ENCODE measurements around the gene PCDH9. TPM values are rescaled to one million over a fixed set of nuclear protein-coding genes. Genes with fewer than 3 reads are reported as not detected.

The PCDH9 gene
- total and polyA plus RNA-seq, 2 of the 4 experiments (the other 2 are of a cell fraction), result 2.2 to 10.2 TPM

- H3K4me1 ChIP-seq (ENCODE audit: control insufficient read depth, insufficient read depth, low read length), result no peaks in the 10 kb centered on the region
- H2BK15ac ChIP-seq (ENCODE audit: low read depth, low read length), result no peak overlapping the region
- H3K79me1 ChIP-seq (ENCODE audit: low read depth in 1 of 2, low read length in 2 of 2), result no peaks in the 10 kb centered on the region
- no peak overlapping the region for H4K91ac ChIP-seq (ENCODE audit: insufficient read depth, low read depth, low read length)
- H3K9ac ChIP-seq (ENCODE audit: low read depth, low read length), result no peak overlapping the region
- H3K14ac ChIP-seq (replicated peaks; ENCODE audit: low read depth, low read length), result no peak overlapping the region
- H3K27ac ChIP-seq (ENCODE audit: insufficient read depth, low read length), result no peak overlapping the region
- BruUV-seq (replicated peaks), result no TSS peak
- H3K9me3 ChIP-seq (ENCODE audit: control insufficient read depth, insufficient read depth, low read length), result no peaks in the 10 kb centered on the region
- H3K27me3 ChIP-seq (ENCODE audit: control insufficient read depth, insufficient read depth, low read length), result no peaks in the 10 kb centered on the region
- intact Hi-C loops (cut with micrococcal nuclease) (no loop called here), in situ Hi-C loops (cut with MboI; ENCODE audit: low sequenced_read_pairs) (no loop called here), dilution Hi-C loops (cut with HindIII; ENCODE audit: low sequenced_read_pairs, unreplicated experiment) (no loop called here)
- H4K20me1 ChIP-seq (ENCODE audit: insufficient read depth, low read length), result no peaks in the 10 kb centered on the region
- no peak overlapping the region for H2AK5ac ChIP-seq (ENCODE audit: low read depth, low read length)
- ATAC-seq (ENCODE audit: low read depth) (no peak), DNase-seq (no peak)
- ChIA-PET POLR2A (ENCODE audit: unreplicated experiment) (no interaction called here), CTCF (no interaction called here)
- no peak overlapping the region for H4K5ac ChIP-seq (ENCODE audit: low read depth, low read length)
- no peak overlapping the region for H2BK5ac ChIP-seq (ENCODE audit: low read depth, low read length, poor library complexity, severe bottlenecking)
- H4K8ac ChIP-seq (ENCODE audit: low read depth in 2 of 2, low read length in 2 of 2), result no peak overlapping the region
- H2AFZ ChIP-seq (replicated peaks; ENCODE audit: low read length, poor library complexity), result no peak overlapping the region
- H3K4me3 ChIP-seq (ENCODE audit: insufficient read depth, low read depth, low read length), result no peak overlapping the region
- no peaks in the 10 kb centered on the region for H3K36me3 ChIP-seq (ENCODE audit: control insufficient read depth, insufficient read depth, low read length)
- H2BK120ac ChIP-seq (ENCODE audit: low read depth, low read length), result no peak overlapping the region
- H2BK20ac ChIP-seq (ENCODE audit: low read depth, low read length), result no peak overlapping the region
- no peak overlapping the region for H3K56ac ChIP-seq (ENCODE audit: extremely low read depth, insufficient read depth, low read length)
- no peaks in the 10 kb centered on the region for H3K9me1 ChIP-seq (ENCODE audit: insufficient read depth, low read length)
- H3K4me2 ChIP-seq (ENCODE audit: low read depth, low read length), result no peak overlapping the region
- TF ChIP-seq CEBPB (IDR thresholded peaks at IDR 0.05; ENCODE audit: low read depth, low read length) (no peak), CTCF (conservative IDR thresholded peaks at IDR 0.05; ENCODE audit: low read depth, low read length) (no peak), MAZ (IDR thresholded peaks at IDR 0.05; ENCODE audit: borderline replicate concordance, low read depth, low read length) (no peak), RAD21 (IDR thresholded peaks at IDR 0.05; ENCODE audit: low read length) (no peak), MAFK (IDR thresholded peaks at IDR 0.05; ENCODE audit: low read depth, low read length) (no peak), USF2 (IDR thresholded peaks at IDR 0.05; ENCODE audit: low read depth, low read length) (no peak), BHLHE40 (IDR thresholded peaks at IDR 0.05; ENCODE audit: low read depth, low read length) (no peak), RFX5 (IDR thresholded peaks at IDR 0.05; ENCODE audit: low read depth, low read length) (no peak), MXI1 (IDR thresholded peaks at IDR 0.05; ENCODE audit: borderline replicate concordance, low read depth, low read length) (no peak), CHD1 (IDR thresholded peaks at IDR 0.05; ENCODE audit: low read depth, low read length) (no peak), FOS (IDR thresholded peaks at IDR 0.05; ENCODE audit: low read depth, low read length) (no peak), NFE2L2 (IDR thresholded peaks at IDR 0.05; ENCODE audit: low read depth, low read length) (no peak), POLR2A (IDR thresholded peaks at IDR 0.05; ENCODE audit: low read depth, low read length) (no peak), SMC3 (IDR thresholded peaks at IDR 0.05; ENCODE audit: low read depth, low read length) (no peak)
- WGBS, 2 experiments (ENCODE audit: extremely low coverage in 2 of 2, insufficient read length in 1 of 2), result no CpG with 5 or more reads among the region's 2 CpGs
- H2AK9ac ChIP-seq (replicated peaks; ENCODE audit: low read depth, low read length, poor library complexity), result no peak overlapping the region
- H3K18ac ChIP-seq (ENCODE audit: low read depth, low read length), result no peak overlapping the region
- no peak overlapping the region for H3K4ac ChIP-seq (ENCODE audit: low read depth, low read length)
- H3K23ac ChIP-seq (ENCODE audit: low read depth, low read length), result no peak overlapping the region
These were observed 61.8 kb downstream of the PCDH9 start for GRCh38 chr13:67168384-67168783.

Data from IMR-90 (cell line).